NCI-H2196 (cell line): ENCODE measurements around the gene ITIH3.
A peak's percentile ranks its signal among the peaks of the same experiment; 100 is the strongest.

Experiments
- DNase-seq: peaks from one replicate; lab custom pipeline; 2025; ENCODE audit not compliant: unreplicated experiment; lab: John Stamatoyannopoulos, UW

ITIH3 gene

GRCh38 chr3:52843108-52843865, 48.7 kb downstream of the ITIH3 start:
- DNase-seq = no peak

GRCh38 chr3:52843881-52844280, 49.3 kb downstream of the ITIH3 start:
- no peak for DNase-seq

GRCh38 chr3:52844290-52844975, 49.8 kb downstream of the ITIH3 start:
- DNase-seq = no peak

- no peak for DNase-seq
Observed at GRCh38 chr3:52845157-52845556, 50.6 kb downstream of the ITIH3 start.

GRCh38 chr3:52845691-52846431, 51.3 kb downstream of the ITIH3 start:
- no peak for DNase-seq

GRCh38 chr3:52846432-52846965, 51.9 kb downstream of the ITIH3 start:
- no peak for DNase-seq

- DNase-seq = no peak
Observed at GRCh38 chr3:52847241-52847640, 52.6 kb downstream of the ITIH3 start.

GRCh38 chr3:52847726-52848125, 53.1 kb downstream of the ITIH3 start:
- no peak for DNase-seq

- no peak for DNase-seq
Observed at GRCh38 chr3:52848617-52849016, 54.0 kb downstream of the ITIH3 start.

GRCh38 chr3:52849656-52850055, 55.1 kb downstream of the ITIH3 start:
- no peak for DNase-seq

GRCh38 chr3:52851348-52851747, 56.8 kb downstream of the ITIH3 start:
- DNase-seq = peak; percentile 29

GRCh38 chr3:52852419-52852818, 57.8 kb downstream of the ITIH3 start:
- DNase-seq = no peak

- no peak for DNase-seq
Observed at GRCh38 chr3:52854013-52854412, 59.4 kb downstream of the ITIH3 start.

GRCh38 chr3:52856666-52857065, 62.1 kb downstream of the ITIH3 start:
- no peak for DNase-seq

GRCh38 chr3:52857133-52857532, 62.5 kb downstream of the ITIH3 start:
- DNase-seq = no peak

- DNase-seq = no peak
Observed at GRCh38 chr3:52857864-52858263, 63.3 kb downstream of the ITIH3 start.
